GM21786 (cell line): ENCODE data around the gene MAPRE2.

ENCODE experiments used
- ATAC-seq: cut with Tn5 transposase; IDR thresholded peaks from one replicate; pipeline ENCODE4 v1.9.1; 2021; ENCODE audit not compliant: unreplicated experiment

Gene MAPRE2

GRCh38 chr18:35061336-35061735 is 20.1 kb downstream of the MAPRE2 start:
- no peak for ATAC-seq

GRCh38 chr18:35061804-35062203 is 20.6 kb downstream of the MAPRE2 start:
- no peak for ATAC-seq

- no peak for ATAC-seq
These were observed 21.2 kb downstream of the MAPRE2 start for GRCh38 chr18:35062408-35062807.

GRCh38 chr18:35063875-35064690 is 22.9 kb downstream of the MAPRE2 start:
- ATAC-seq: no peak

GRCh38 chr18:35067454-35067853 is 26.2 kb downstream of the MAPRE2 start:
- no peak for ATAC-seq

- peak; percentile 65 for ATAC-seq
These were observed 30.6 kb downstream of the MAPRE2 start for GRCh38 chr18:35071819-35072247.

GRCh38 chr18:35072616-35073015 is 31.4 kb downstream of the MAPRE2 start:
- ATAC-seq: no peak

- ATAC-seq: no peak
These were observed 32.2 kb downstream of the MAPRE2 start for GRCh38 chr18:35073186-35074105.

GRCh38 chr18:35074581-35074980 is 33.4 kb downstream of the MAPRE2 start:
- no peak for ATAC-seq

GRCh38 chr18:35075132-35075531 is 33.9 kb downstream of the MAPRE2 start:
- no peak for ATAC-seq

GRCh38 chr18:35076135-35076924 is 35.1 kb downstream of the MAPRE2 start:
- no peak for ATAC-seq

GRCh38 chr18:35077937-35078336 is 36.7 kb downstream of the MAPRE2 start:
- ATAC-seq: no peak

GRCh38 chr18:35080058-35080457 is 38.8 kb downstream of the MAPRE2 start:
- no peak for ATAC-seq

- no peak for ATAC-seq
These were observed 42.0 kb downstream of the MAPRE2 start for GRCh38 chr18:35083174-35083712.

- ATAC-seq: no peak
These were observed 43.6 kb downstream of the MAPRE2 start for GRCh38 chr18:35084494-35085449.

GRCh38 chr18:35085450-35086380 is 44.5 kb downstream of the MAPRE2 start:
- ATAC-seq: no peak

GRCh38 chr18:35086704-35087103 is 45.5 kb downstream of the MAPRE2 start:
- no peak for ATAC-seq

GRCh38 chr18:35087726-35088125 is 46.5 kb downstream of the MAPRE2 start:
- no peak for ATAC-seq

GRCh38 chr18:35088921-35089320 is 47.7 kb downstream of the MAPRE2 start:
- ATAC-seq: no peak
